GM06990 (cell line): ENCODE measurements around the gene FOXN1.
A peak's percentile ranks its signal among the peaks of the same experiment; 100 is the strongest.

Experiments used
- DNase-seq: peaks from one replicate; pipeline ENCODE4 v3.0.0-alpha.2; 2011; ENCODE audit not compliant: insufficient read length; ENCODE audit errors: extremely low read depth
- H3K27me3 ChIP-seq: replicated peaks from 2 replicates; pipeline ENCODE4 v1.6.0; 2011; ENCODE audit warnings: low read length; ENCODE audit not compliant: control insufficient read depth, insufficient read depth
- H3K36me3 ChIP-seq: 2 replicates; pipeline ENCODE4 v1.5.1; 2011; ENCODE audit warnings: low read length; ENCODE audit not compliant: control insufficient read depth, insufficient read depth
- H3K4me3 ChIP-seq: replicated peaks from 2 replicates; pipeline ENCODE4 v1.5.1; 2011; ENCODE audit warnings: low read depth, mild to moderate bottlenecking, control low read depth, low read length
- CTCF ChIP-seq: IDR thresholded peaks from 2 replicates; pipeline ENCODE4 v1.5.1; 2011; ENCODE audit warnings: low read length, control low read depth, mild to moderate bottlenecking, inconsistent platforms; ENCODE audit not compliant: insufficient read depth, poor library complexity, severe bottlenecking

The FOXN1 gene

GRCh38 chr17:28547096-28547622 lies 41.0 kb downstream of the FOXN1 start:
- no peak for DNase-seq
- Histone ChIP-seq H3K27me3 (no peaks in the 10 kb centered on the region), H3K4me3 (no peak overlapping the region), H3K36me3 (peaks cover 17% of the 10 kb centered on the region)
- no peak for TF ChIP-seq CTCF

GRCh38 chr17:28547623-28548416 lies 41.7 kb downstream of the FOXN1 start:
- Histone ChIP-seq H3K4me3 (no peak overlapping the region), H3K27me3 (no peaks in the 10 kb centered on the region), H3K36me3 (peaks cover 17% of the 10 kb centered on the region)
- TF ChIP-seq CTCF = peak; percentile 98
- DNase-seq = peak; percentile 82

- no peaks in the 10 kb centered on the region for H3K27me3 ChIP-seq
- DNase-seq = no peak
- H3K36me3 ChIP-seq = peaks cover 21% of the 10 kb centered on the region
- H3K4me3 ChIP-seq = no peak overlapping the region
- TF ChIP-seq CTCF = no peak
These were observed 42.4 kb downstream of the FOXN1 start for GRCh38 chr17:28548417-28549130.

- Histone ChIP-seq H3K36me3 (peaks cover 28% of the 10 kb centered on the region), H3K27me3 (no peaks in the 10 kb centered on the region), H3K4me3 (peak overlapping the region; percentile 81)
- no peak for TF ChIP-seq CTCF
- DNase-seq = peak; percentile 71
These were observed 43.3 kb downstream of the FOXN1 start for GRCh38 chr17:28549236-28550132.

- no peaks in the 10 kb centered on the region for H3K27me3 ChIP-seq
- no peak for DNase-seq
- peak overlapping the region; percentile 81 for H3K4me3 ChIP-seq
- peaks cover 34% of the 10 kb centered on the region for H3K36me3 ChIP-seq
- TF ChIP-seq CTCF = no peak
These were observed 44.7 kb downstream of the FOXN1 start for GRCh38 chr17:28550858-28551257.
